RWPE2 (cell line): ENCODE results near the gene CRIM1.

ENCODE experiments used
- ATAC-seq: fragments of 200-7000 bp; cut with Tn5 transposase; 3 replicates; pipeline ENCODE4 v1.9.1; 2021; ENCODE audit warnings: low read depth
- DNase-seq: peaks from one replicate; pipeline ENCODE4 v3.0.0-alpha.2; 2020; ENCODE audit warnings: low spot score
- H3K27ac ChIP-seq: fragments of 450-650 bp; 2 replicates; pipeline ENCODE4 v1.5.1; 2017; ENCODE audit warnings: mild to moderate bottlenecking; ENCODE audit not compliant: poor library complexity, severe bottlenecking
- H3K27me3 ChIP-seq: fragments of 250-450 bp; sonication (Bioruptor Pico); 2 replicates; pipeline ENCODE4 v1.5.1; 2021; ENCODE audit warnings: mild to moderate bottlenecking, moderate library complexity; ENCODE audit not compliant: insufficient read depth, poor library complexity, severe bottlenecking
- H3K36me3 ChIP-seq: fragments of 250-450 bp; sonication (Bioruptor Pico); 2 replicates; pipeline ENCODE4 v1.5.1; 2020; ENCODE audit warnings: low read depth, mild to moderate bottlenecking, moderate library complexity
- H3K4me1 ChIP-seq: fragments of 250-450 bp; sonication (Bioruptor Pico); 2 replicates; pipeline ENCODE4 v1.5.1; 2021; ENCODE audit warnings: mild to moderate bottlenecking, moderate library complexity; ENCODE audit not compliant: insufficient read depth, poor library complexity, severe bottlenecking
- H3K4me3 ChIP-seq: fragments of 250-450 bp; sonication (Bioruptor Pico); 2 replicates; pipeline ENCODE4 v1.5.1; 2021; ENCODE audit warnings: mild to moderate bottlenecking, moderate library complexity; ENCODE audit not compliant: severe bottlenecking
- H3K9me3 ChIP-seq: fragments of 250-450 bp; sonication (Bioruptor Pico); 2 replicates; pipeline ENCODE4 v1.5.1; 2021; ENCODE audit warnings: mild to moderate bottlenecking, moderate library complexity; ENCODE audit not compliant: severe bottlenecking
- TF ChIP-seq, protein P1 (sequence below): fragments of 450-650 bp; IDR thresholded peaks from one replicate; pipeline ENCODE4 v1.5.1; 2017; ENCODE audit warnings: mild to moderate bottlenecking, moderate library complexity; ENCODE audit not compliant: poor library complexity, severe bottlenecking

The CRIM1 gene

DNA sequence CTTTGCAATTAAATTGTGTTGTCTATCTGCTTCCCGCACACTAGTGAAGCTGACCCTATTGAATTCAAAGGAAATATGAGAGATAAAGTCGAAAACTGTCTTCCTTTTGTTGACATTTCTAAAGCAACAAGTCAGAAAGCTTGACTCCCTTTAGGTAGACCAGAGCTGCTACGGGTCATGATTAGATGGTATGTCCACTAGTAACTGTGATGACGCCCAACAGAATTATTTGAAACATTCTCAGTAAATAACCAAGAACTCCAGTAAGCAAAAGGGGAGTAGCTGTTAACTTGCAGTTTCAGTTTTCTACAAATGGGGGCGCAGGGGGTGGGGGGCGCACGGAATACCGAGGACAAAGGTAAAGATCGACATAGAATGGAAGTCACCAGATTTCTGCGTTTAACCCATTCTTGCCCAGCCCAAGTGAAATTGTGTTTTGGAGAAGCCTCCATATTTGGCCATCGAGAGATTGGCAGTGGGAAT is 56.4 kb downstream of the CRIM1 start:
- TF ChIP-seq, protein P1, sequence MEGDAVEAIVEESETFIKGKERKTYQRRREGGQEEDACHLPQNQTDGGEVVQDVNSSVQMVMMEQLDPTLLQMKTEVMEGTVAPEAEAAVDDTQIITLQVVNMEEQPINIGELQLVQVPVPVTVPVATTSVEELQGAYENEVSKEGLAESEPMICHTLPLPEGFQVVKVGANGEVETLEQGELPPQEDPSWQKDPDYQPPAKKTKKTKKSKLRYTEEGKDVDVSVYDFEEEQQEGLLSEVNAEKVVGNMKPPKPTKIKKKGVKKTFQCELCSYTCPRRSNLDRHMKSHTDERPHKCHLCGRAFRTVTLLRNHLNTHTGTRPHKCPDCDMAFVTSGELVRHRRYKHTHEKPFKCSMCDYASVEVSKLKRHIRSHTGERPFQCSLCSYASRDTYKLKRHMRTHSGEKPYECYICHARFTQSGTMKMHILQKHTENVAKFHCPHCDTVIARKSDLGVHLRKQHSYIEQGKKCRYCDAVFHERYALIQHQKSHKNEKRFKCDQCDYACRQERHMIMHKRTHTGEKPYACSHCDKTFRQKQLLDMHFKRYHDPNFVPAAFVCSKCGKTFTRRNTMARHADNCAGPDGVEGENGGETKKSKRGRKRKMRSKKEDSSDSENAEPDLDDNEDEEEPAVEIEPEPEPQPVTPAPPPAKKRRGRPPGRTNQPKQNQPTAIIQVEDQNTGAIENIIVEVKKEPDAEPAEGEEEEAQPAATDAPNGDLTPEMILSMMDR, result no peak
- H3K9me3 ChIP-seq, result no peaks in the 10 kb centered on the region
- H3K36me3 ChIP-seq, result peaks cover 52% of the 10 kb centered on the region
- no peaks in the 10 kb centered on the region for H3K27me3 ChIP-seq
- DNase-seq, result no peak
- no peak for ATAC-seq
- no peak overlapping the region for H3K27ac ChIP-seq
- H3K4me3 ChIP-seq, result no peak overlapping the region
- H3K4me1 ChIP-seq, result peaks cover 17% of the 10 kb centered on the region

DNA sequence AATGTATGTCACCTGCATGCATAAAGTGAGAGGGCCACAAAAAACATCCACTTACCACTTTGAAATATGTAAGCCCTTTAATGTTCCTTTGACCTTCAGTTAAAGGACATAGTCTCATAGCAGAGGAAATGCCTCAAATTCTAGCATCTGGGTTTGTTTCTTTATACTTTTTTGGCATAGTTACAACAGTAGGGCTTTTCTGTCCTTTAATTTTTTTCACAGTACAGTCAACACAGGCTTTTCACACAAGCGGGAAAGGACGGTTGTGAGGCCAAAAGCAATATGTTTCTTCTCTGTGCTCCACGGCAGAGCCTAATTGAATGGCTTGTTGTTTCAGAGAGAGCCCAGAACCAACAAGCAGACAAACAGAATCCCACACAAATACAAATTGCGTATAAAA is 57.6 kb downstream of the CRIM1 start:
- ATAC-seq (no peak), DNase-seq (no peak)
- TF ChIP-seq, protein P1, result no peak
- H3K36me3 ChIP-seq, result peaks cover 52% of the 10 kb centered on the region
- H3K27me3 ChIP-seq, result no peaks in the 10 kb centered on the region
- peaks cover 14% of the 10 kb centered on the region for H3K4me1 ChIP-seq
- H3K4me3 ChIP-seq, result no peak overlapping the region
- H3K9me3 ChIP-seq, result no peaks in the 10 kb centered on the region
- H3K27ac ChIP-seq, result no peak overlapping the region

DNA sequence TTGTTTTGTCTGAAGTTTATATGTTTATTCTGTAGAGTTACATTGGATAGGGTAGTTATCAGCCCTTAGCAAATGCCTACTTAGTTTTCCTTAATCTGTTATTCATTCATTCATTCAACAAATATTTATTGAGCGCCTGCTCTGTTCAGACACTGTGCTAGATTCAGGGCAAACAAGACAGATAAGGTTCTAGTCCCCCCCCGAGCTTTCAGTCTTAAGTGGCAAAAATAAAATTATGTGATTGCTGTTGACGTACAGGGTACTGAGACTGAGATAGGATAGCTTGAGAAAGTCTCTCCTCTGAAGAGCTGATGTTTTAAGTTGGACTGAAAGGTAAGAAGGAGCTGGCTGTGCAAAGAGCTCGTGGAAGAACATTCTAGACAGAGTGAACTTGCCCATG is 58.7 kb downstream of the CRIM1 start:
- Histone ChIP-seq H3K27me3 (no peaks in the 10 kb centered on the region), H3K9me3 (no peaks in the 10 kb centered on the region), H3K4me1 (peaks cover 14% of the 10 kb centered on the region), H3K27ac (no peak overlapping the region), H3K36me3 (peaks cover 52% of the 10 kb centered on the region), H3K4me3 (no peak overlapping the region)
- TF ChIP-seq, protein P1, result no peak
- ATAC-seq, result no peak
- no peak for DNase-seq

DNA sequence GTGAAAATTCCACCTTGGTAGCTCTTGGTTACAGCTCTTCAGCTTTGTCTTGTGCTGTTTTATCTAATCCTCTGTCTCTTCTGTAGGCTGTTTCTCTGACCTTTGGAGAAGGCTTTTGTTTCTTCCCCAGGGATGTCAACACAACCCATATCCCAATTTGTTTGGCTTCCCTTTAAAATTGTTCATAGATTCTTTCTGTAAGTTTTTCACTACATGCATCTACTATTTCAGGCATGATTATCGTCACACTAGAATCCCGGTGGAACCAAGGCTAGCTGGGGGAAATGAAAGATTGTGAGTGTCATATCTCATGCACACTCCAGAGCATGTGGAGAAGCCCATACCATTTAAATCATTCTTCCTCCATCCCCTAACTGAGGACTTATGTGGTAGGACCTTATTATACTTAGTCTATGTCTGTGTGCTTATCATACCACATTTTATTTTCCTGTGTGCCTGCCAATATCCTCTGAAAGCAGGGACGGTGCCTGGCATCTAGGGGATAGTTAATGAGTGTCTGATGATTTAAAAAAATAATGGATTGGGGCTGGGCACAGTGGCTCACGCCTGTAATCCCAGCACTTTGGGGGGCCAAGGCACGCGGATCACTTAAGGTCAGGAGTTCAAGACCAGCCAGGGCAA is 59.9 kb downstream of the CRIM1 start:
- Histone ChIP-seq H3K9me3 (no peaks in the 10 kb centered on the region), H3K27ac (no peak overlapping the region), H3K4me3 (no peak overlapping the region), H3K4me1 (peaks cover 14% of the 10 kb centered on the region), H3K27me3 (no peaks in the 10 kb centered on the region), H3K36me3 (peaks cover 52% of the 10 kb centered on the region)
- TF ChIP-seq, protein P1, result no peak
- DNase-seq (no peak), ATAC-seq (no peak)
